GM19438 (cell line): ENCODE data around the gene ALDH3B1.
A peak's percentile ranks its signal among the peaks of the same experiment; 100 is the strongest.

Source experiments
- ATAC-seq: cut with Tn5 transposase; IDR thresholded peaks from one replicate; pipeline ENCODE4 v1.9.1; 2021; ENCODE audit warnings: low read depth; ENCODE audit not compliant: unreplicated experiment

The ALDH3B1 gene

DNA sequence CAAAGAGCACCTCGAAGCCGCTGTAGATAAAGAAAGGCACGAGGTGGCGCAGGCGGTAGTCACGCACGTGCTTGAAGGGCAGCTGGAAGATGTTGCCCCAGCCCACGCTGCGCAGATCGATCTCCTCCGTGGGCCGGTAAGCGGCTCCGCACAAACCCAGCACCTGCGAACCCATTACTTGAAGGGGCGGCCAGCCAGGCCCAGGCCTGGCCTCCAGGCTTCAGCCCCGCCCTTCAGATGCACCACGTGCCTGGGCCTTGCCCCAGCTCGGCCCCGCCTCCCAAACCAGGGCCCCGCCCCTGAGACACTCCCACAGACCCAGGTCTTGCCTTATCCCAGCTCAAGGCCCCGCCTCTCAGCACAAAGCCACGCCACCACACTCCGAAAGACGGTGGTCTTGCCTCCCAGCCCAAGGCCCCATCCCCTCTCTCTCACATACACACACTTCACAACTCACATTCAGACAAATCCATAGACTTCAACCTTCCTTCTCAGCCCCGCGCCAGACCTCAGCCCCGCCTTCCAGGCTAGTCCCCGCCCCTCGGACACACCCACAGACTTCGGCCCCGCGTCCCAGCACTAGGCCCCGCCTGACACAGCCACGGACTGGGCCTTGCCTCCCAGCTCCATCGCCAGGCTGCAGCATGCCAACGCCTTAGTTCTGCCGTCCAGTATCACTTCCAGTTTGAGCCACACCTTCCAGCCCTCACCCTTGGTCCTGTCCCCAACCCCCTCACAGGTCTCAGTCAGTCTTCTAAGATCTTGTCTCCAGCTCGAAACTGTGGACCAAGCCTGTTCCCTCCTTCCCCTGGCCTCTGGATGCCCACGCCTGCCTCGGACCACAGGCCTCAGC lies 13.3 kb upstream of the ALDH3B1 start:
- ATAC-seq: no peak

DNA sequence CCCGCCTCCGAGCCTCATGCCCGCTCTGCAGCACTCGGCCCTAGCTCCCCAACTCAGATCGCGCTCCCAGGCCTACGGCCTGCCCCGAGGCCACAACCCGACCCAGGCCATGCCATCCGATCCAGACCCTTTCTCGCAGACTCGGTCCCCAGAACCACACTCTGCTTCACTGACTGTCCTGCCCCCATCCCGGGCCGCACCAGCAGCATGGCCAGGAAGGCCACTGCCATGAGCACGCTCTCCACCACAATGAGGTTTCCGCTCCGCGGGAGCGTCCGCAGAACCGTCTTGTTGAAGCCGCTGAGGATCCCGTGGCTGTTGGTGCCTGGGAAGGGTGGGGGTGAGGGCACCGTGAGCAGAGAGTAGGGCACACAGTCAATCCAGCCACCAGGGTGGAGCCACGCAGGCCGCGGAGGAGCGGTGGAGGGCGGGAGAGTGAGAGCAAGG lies 12.6 kb upstream of the ALDH3B1 start:
- ATAC-seq: no peak

DNA sequence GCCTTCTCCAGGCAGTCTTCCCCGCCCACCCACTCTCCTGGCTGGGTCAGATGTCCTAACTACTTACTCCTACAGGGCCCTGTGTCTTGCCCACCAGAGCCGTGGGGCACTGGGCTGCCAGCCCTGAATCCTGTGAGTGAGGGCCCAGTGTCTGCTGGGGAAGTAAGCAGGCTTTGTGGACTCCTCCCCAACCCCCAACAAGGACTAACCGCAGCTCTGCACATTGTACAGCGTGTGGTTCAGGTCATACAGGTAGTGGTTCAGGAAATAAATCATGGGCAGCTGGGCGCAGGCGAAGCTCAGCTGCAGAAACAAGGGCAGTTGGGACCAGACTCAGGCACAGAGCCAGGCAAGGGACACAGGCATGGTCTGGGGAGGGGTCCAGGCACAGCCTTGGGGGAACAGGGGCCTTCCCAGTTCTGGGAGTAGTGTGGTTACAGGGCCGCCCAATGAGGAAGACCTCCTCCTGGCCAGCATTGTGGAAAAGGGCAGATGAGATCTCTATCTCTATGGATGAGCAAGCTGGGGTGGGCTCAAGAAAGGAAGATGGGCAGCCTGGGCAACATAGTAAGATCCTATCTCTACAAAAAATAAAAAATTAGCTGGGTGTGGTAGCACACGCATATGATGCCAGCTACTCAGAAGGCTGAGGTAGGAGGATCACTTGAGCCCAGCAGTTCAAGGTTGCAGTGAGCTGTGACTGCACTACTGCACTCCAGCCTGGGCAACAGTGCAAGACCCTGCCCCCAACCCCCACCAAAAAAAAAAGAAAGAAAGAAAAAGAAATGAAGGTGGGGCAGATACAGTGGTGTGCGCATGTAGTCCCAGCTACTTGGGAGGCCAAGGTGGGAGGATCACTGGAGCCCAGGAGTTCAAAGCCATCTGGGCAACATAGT lies 11.7 kb upstream of the ALDH3B1 start:
- no peak for ATAC-seq

DNA sequence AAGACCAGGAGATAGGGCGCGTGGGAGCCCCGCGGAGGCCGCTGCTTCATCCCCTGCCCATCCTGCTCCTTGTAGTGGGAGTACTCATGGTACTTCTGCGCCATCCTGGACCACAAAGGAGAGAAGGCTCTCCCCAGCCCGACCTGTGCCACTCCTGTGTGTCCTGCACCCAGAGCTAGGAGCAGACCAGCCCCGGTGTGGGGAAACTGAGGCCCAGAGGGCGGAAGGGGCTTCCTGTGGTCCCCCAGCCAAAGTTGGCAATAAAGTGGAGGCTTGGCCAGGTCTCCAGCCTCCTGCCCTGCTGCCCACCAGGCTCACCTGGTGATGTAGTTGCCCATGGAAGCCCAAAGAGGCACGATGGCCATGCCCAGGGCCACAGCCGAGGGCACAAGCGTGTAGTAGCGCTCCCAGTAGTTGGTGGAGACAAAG lies 10.9 kb upstream of the ALDH3B1 start:
- ATAC-seq: no peak

DNA sequence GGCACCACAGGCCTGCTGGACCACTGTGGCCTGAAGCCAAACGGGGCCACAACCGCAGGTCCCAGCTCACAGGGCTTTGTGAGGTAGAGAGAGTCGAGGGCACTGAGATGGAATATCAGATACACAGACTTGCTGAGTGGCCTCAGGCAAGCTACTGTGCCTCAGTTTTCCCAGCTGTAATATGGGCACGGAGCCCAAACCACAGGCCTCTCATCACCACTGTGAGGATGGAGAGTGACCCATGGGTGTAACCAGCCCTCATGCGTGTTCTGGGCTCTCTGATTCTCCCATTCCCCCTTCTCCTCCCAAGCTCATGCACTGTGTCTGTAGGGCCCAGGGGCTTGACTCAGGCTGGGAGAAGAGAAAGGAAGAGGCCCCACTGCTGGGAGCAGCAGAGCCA lies 10.4 kb upstream of the ALDH3B1 start:
- no peak for ATAC-seq

DNA sequence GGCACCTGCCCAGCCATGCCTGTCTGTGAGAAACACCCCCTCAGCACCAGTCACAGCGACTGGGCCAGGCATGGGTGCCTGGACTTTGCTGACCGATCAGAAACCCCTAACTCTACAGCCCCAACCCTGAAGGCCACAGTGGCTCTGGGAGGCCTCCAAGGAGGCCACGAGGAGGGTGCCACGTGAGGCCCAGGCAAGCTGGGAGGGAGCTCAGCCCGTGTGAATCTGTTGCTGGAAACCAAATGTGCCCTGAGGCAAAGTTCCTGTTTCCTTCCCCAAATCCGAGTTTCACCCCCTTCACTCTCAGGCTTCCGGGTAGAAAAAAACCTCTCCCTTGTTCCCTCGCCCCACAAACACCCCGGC lies 7.6 kb upstream of the ALDH3B1 start:
- ATAC-seq: peak; percentile 29

DNA sequence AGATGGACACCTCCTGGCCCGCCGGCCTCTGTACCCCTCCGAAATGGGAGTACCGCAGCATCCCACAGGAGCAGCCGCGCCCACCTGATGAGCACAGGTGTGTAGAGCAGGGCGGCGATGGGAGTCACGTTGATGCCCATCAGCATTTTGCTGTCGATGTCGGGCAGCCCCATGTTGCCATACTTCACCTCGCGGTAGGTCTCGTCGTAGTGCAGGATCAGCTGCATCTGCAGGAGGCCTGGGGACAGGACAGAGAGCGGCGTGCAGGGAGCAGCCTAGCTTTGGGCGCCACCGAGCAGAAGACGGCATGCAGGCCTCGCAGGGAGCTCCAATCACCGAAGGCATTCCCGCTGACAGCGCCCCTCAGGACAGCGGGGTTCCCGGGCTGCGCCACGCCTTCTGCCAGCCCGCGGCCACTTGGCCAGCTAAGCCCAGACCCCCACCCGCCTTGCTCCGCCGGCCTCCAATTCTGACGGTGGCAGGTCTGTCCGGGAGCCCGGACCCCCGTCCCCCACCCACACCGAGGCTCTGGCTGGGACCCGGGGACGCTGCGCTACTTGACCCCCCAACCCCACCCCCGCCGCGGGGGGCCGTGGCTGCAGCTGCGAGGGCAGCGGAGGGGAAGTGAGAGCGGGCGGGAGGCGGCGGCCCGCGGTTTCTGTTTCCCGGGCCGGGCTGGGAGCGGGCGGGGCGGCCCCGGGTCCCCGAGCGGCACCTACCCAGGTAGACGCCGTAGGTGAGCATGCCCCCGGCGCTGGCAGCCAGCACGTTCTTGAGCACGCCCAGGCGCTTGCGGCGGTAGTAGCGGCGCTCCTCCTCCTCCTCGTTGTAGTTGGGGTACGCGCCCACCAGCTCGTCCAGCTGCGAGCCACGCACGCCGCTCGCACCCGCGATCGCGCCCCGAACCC lies 6.9 kb upstream of the ALDH3B1 start:
- peak; percentile 41 for ATAC-seq

DNA sequence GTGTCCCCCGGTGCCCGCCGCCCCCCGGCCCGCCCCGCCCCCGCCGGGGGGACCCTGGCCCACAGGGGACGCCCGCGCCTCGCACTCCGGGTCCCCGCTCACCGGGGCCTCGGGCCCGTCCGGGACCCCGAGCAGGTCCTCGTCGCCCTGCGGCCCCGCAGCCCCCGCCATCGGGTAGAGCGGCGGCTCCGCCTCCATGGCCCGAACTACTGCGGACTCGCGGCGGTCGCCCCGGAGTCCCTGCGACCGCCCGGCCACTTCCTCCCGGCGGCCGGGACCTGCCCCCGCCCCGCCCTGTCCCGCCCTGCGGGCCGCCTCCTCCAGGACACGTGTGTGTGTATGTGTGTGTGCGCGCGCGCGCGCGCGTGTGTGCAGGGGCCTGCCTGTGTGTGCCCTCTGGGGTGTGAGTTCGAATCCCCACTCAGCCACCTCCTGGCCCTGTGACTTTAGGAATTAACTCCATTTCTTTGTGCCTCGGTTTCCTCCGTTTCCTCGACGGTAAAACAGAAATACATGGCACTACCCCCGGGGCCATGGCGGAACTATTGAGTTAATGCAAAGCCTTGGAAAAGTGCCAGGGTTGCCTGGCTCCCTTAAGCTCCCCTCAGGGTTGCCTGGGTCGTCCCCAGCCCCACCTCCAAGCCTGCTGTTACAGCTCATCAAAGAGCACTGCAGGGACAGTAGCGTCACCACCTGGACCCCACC lies 6.1 kb upstream of the ALDH3B1 start, which contains the start of gene UNC93B1:
UNC93B1 (minus strand) TSS at position 252 of the 705 bp plus-strand sequence; CDS start at position 198, 54 bp downstream.
- peak; percentile 58 for ATAC-seq

DNA sequence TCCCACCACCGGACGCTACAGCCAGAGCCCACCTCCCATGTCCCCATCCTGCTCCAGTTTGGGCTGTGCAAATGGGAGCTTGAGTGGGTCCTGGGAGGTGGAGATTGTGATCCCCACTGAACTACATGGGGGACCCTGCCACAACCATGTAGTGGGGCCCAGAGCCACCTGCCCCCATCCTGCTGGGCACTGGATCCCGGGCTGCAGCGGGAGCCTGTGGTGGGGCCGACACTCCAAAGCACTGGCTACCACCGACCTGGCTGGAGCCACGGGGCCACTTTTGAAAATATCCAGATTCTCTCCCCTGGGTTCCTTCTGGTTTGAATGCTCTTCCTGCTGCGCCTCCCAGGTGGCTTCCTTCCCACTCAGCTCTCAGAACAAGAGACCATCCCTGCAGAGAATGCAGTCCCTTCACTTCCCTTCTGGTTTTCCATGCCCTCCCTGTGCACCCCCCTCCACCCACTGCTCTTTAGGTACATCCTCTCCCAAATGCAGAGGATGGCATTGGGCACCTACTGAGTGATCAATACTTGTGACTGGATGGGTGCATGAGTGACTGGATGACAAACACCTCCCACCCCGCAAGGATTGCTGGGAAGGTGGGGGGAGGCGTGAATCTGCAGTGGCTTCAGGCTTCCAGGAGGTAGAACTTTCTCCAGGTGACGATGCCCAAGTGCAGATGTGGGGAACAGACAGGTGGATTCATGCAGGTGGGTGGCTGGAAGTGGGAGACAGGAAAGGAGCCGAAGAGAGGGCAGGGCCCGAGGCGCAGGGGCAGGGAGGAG lies 5.4 kb upstream of the ALDH3B1 start:
- no peak for ATAC-seq

DNA sequence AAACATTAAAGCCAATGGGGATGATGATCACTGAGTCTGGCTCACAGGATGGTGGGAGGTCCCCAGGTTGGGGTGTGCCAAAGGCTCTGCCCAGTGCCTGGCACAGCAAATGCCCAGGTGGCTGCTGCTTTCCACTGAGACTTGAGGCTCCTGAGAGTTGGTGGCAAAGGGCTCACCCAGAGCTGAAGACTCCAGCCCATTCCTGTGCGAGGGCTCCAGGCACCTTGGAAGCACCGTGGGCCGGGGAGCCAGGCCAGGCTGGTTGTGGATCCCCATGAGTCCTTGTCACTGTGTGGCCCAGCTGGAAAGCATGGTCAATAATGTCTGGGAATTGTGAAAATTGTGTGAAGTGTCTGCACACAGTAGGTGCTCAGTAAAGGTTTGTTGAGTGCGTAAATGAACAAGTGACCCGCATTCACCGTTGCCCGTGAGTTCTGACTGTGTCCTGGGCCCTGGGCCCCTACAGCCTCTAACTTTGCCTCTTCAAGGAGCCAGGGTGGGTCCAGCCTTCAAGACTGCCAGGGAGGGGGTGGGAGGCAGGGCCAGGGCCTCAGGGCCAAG lies 3.4 kb upstream of the ALDH3B1 start:
- no peak for ATAC-seq

DNA sequence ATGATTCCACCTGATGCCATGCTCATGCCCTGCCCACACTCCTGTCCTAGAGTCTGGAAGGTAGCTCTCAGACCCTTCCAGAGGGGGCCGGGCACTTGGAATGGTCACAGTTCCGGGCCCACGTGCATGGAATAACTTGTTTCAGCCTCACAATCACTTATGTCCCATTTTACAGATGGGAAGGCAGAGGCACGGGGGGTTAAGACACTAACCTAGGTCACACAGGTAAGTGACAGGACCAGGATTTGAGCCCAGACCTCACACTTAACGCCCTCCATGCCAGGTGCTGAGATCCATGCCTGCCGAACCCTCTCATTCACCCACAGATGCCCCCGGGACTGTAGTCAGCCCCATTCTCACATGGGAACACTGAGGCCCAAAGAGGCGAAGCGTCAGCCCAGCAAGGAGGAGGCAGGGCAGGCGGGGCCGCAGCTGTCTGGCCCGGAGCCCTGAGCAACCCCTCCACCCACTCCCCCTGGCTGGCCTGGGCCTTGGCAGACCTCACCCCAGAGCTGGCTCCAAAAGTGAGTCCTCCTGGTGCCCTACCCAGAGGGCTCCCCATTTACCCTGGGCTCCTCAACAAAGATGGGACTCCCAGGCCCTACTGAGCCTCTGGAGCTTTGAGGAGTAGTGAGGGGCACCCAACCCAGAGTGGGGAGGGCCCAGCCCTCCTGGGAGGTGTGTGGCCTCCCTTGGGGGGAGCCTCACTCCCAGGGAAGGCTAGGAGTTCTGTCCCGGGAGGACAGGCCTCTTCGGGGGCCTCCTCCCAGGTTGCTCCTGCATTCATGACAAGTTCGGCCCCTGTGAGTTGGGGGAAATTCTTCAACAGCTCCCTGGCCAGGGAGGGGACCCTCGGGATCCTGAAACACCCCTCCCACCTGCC lies 2.4 kb upstream of the ALDH3B1 start:
- no peak for ATAC-seq

DNA sequence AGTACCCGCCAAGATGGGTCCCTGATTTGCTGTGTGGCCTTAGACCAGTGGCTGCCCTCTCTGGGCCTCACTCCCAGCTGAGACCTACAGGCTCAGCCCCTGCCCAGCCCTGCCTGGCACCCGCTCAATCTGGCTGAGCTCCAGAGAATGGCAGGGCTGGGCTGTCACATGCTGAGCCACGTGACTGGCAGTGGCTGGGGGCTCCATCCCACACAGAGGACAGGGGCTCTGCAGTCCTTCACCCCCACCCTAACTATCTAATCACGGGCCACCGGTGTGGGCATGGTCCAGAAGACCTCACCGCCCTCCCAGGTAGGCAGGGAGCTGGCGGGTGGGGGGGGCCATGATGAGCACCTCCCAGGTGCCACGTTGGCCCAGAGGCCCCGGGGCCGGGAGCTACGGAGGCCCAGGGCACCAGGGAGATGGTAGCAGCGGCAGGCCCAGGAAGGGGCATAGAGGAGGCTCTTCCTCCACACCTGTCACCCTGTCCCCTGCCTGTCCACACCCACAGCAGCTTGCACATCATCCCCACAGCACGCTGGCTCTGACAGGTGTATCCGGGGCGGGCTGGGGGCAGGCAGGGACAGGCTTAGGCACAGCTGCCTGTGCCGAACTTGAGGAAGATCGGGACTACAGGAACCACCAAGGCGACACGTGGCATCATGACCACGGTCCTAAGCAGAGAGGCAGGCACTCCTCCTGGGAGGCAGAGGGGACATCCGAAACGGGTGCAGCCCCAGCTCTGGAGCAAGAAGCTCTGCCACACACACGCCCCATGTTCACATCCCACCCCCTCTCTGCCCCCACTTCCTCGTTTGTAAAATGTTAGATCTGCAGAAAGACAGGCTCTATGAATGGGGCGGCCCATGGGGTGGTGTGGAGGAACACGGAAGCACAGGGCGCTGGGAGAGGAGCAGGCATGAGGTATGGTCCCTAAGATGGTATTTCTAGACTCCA lies 1.5 kb upstream of the ALDH3B1 start:
- no peak for ATAC-seq

DNA sequence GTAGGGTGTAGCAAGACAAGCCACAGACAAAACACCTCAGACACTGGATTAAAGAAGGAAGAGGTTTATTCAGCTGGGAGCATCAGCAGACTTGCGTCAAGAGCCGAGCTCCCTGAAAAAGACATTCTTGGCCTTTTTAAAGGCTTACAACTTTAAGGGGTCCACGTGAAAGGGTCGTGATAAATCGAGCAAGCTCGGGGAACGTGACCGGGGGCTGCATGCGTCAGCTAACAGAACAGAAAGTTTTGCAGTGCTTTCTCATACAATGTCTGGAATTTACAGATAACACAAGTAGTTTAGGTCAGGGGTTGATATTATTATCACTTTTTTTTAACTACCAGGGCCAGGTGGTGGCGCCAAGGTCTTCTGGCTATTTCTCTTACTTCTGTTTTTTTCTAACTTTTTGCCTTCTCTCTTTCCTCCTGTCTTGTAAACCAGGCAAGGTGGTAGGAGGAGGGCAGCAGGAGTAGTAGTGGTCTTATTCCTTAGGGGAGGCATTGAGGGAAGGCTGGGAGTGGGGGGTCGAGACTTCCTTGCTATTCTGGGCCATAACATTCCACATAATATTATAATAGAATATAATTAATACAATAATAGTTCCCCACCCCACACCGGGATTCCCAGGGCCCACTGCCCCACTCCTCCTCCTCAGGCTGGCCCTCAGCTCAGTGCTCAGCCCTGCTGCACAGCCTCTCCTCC lies 587 bp upstream of the ALDH3B1 start:
- no peak for ATAC-seq

DNA sequence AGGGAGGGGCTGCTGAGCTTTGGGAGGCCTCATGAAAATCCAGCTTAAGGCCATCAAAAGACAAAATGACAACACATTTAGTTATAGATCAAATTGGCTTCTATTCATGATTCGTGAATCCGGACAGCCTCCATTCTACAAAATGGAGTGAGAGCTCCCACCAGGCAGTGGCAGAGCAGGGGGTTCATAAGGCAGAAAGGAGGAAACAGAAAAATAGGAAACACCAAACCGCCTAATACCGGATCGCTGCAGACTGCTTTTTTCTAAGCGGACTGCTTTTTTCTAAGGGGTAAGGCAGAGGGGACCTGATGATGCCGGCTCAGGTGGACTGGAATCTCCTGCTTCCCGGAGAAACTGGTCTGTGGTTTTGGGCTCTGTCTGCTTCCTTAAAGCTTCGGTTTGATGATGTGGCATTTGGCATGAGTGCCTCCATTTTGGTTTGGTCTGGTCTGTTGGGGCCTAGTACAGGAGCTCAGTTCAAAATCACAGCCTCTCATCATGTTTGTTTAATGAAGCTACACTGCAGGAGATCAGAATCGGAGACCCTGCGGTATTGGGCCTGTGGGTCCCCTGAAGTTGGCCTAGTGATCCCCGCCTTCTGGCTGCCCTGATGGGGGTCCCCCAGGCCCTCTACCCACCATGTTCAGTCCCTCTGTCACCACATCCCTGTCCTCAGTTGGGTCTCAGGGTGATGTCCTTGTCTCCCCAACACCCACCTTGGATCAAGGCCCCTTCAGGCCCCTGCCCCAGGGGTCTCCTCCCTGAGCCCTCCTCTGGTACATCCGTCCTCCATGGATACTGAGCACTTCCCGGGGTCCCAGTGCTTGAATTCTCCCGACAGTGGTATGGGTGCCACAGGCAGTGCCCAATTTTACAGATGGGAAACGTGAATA lies 1.2 kb downstream of the ALDH3B1 start:
- no peak for ATAC-seq
